NCI-H345 treated with DMSO at 0.1 percent for 48 hours (cell line): ENCODE measurements around the gene NLRP6.
"Not testable (repeated sequence)": the region's sequence is repeated elsewhere in the genome, so short reads cannot be mapped to it uniquely, and the experiment has no call there.

Experiments used
- DNase-seq: peaks from one replicate; lab custom pipeline; 2025; ENCODE audit not compliant: unreplicated experiment; lab: John Stamatoyannopoulos, UW

Gene NLRP6

GRCh38 chr11:319121-319887, 41.1 kb downstream of the NLRP6 start:
- DNase-seq: not testable (repeated sequence)

- not testable (repeated sequence) for DNase-seq
These were observed 41.7 kb downstream of the NLRP6 start for GRCh38 chr11:319888-320273.

GRCh38 chr11:324156-324555, 45.9 kb downstream of the NLRP6 start:
- no peak for DNase-seq

GRCh38 chr11:324593-325517, 46.6 kb downstream of the NLRP6 start:
- DNase-seq: not testable (repeated sequence)

- DNase-seq: no peak
These were observed 47.8 kb downstream of the NLRP6 start for GRCh38 chr11:325796-326591.

GRCh38 chr11:326592-326841, 48.3 kb downstream of the NLRP6 start:
- no peak for DNase-seq

GRCh38 chr11:326842-327580, 48.8 kb downstream of the NLRP6 start:
- DNase-seq: no peak

GRCh38 chr11:327581-327923, 49.3 kb downstream of the NLRP6 start:
- no peak for DNase-seq

- no peak for DNase-seq
These were observed 49.8 kb downstream of the NLRP6 start for GRCh38 chr11:328012-328411.

- not testable (repeated sequence) for DNase-seq
These were observed 50.4 kb downstream of the NLRP6 start for GRCh38 chr11:328516-329100.

GRCh38 chr11:329886-330253, 51.7 kb downstream of the NLRP6 start:
- no peak for DNase-seq

GRCh38 chr11:330307-330693, 52.1 kb downstream of the NLRP6 start:
- DNase-seq: no peak

GRCh38 chr11:330694-331357, 52.6 kb downstream of the NLRP6 start:
- DNase-seq: no peak

GRCh38 chr11:331358-332060, 53.3 kb downstream of the NLRP6 start:
- no peak for DNase-seq

GRCh38 chr11:332651-333480, 54.7 kb downstream of the NLRP6 start:
- no peak for DNase-seq

- not testable (repeated sequence) for DNase-seq
These were observed 55.5 kb downstream of the NLRP6 start for GRCh38 chr11:333616-334263.

- no peak for DNase-seq
These were observed 56.2 kb downstream of the NLRP6 start for GRCh38 chr11:334264-334994.
